HEK293 (cell line): ENCODE measurements around the gene MT1HL1.
A peak's percentile ranks its signal among the peaks of the same experiment; 100 is the strongest.

Source experiments
- AEBP2 ChIP-seq: fragments of 450-650 bp; formaldehyde crosslinking; IDR thresholded peaks from 2 replicates; pipeline ENCODE4 v1.5.1; 2016; ENCODE audit warnings: missing biosample characterization, missing genetic modification characterization, borderline replicate concordance
- BCL6B ChIP-seq: fragments of 450-650 bp; formaldehyde crosslinking; IDR thresholded peaks from 2 replicates; pipeline ENCODE4 v1.5.1; 2017; ENCODE audit warnings: missing biosample characterization, missing genetic modification characterization
- EGR2 ChIP-seq: fragments of 450-650 bp; formaldehyde crosslinking; IDR thresholded peaks from 2 replicates; pipeline ENCODE4 v1.5.1; 2016; ENCODE audit warnings: low read depth, missing biosample characterization, missing genetic modification characterization
- FEZF1 ChIP-seq: fragments of 450-650 bp; formaldehyde crosslinking; IDR thresholded peaks from 2 replicates; pipeline ENCODE4 v1.5.1; 2016; ENCODE audit warnings: missing biosample characterization, missing genetic modification characterization
- KLF1 ChIP-seq: fragments of 450-650 bp; formaldehyde crosslinking; IDR thresholded peaks from 2 replicates; pipeline ENCODE4 v1.5.1; 2016; ENCODE audit warnings: missing biosample characterization, missing genetic modification characterization
- KLF8 ChIP-seq: fragments of 450-650 bp; formaldehyde crosslinking; IDR thresholded peaks from 2 replicates; pipeline ENCODE4 v1.5.1; 2016; ENCODE audit warnings: missing biosample characterization, missing genetic modification characterization
- MYNN ChIP-seq: fragments of 450-650 bp; formaldehyde crosslinking; IDR thresholded peaks from 2 replicates; pipeline ENCODE4 v1.5.1; 2016; ENCODE audit warnings: missing biosample characterization, missing genetic modification characterization, borderline replicate concordance
- SP2 ChIP-seq: fragments of 450-650 bp; formaldehyde crosslinking; IDR thresholded peaks from 2 replicates; pipeline ENCODE4 v1.5.1; 2016; ENCODE audit warnings: missing biosample characterization, missing genetic modification characterization
- TRIM28 ChIP-seq: IDR thresholded peaks from 2 replicates; pipeline ENCODE4 v1.6.1; 2011; ENCODE audit warnings: low read length, control low read depth, borderline replicate concordance
- YY1 ChIP-seq: fragments of 450-650 bp; formaldehyde crosslinking; IDR thresholded peaks from 2 replicates; pipeline ENCODE4 v1.5.1; 2018; ENCODE audit warnings: missing biosample characterization, missing genetic modification characterization
- ZBTB44 ChIP-seq: fragments of 450-650 bp; IDR thresholded peaks from 2 replicates; pipeline ENCODE4 v1.5.1; 2018; ENCODE audit warnings: missing biosample characterization, mild to moderate bottlenecking, missing genetic modification characterization
- ZBTB8A ChIP-seq: fragments of 450-650 bp; formaldehyde crosslinking; IDR thresholded peaks from 2 replicates; pipeline ENCODE4 v1.5.1; 2016; ENCODE audit warnings: missing biosample characterization, missing genetic modification characterization
- ZFHX2 ChIP-seq: fragments of 450-650 bp; formaldehyde crosslinking; conservative IDR thresholded peaks from 2 replicates; pipeline ENCODE4 v1.5.1; 2016; ENCODE audit warnings: missing biosample characterization, missing genetic modification characterization
- ZIC2 ChIP-seq: fragments of 450-650 bp; formaldehyde crosslinking; IDR thresholded peaks from 2 replicates; pipeline ENCODE4 v1.5.1; 2016; ENCODE audit warnings: missing biosample characterization, missing genetic modification characterization
- ZNF132 ChIP-seq: fragments of 450-650 bp; formaldehyde crosslinking; IDR thresholded peaks from 2 replicates; pipeline ENCODE4 v1.5.1; 2017; ENCODE audit warnings: missing biosample characterization, missing genetic modification characterization, borderline replicate concordance
- ZNF174 ChIP-seq: fragments of 450-650 bp; formaldehyde crosslinking; IDR thresholded peaks from 2 replicates; pipeline ENCODE4 v1.5.0; 2017; ENCODE audit warnings: missing biosample characterization, mild to moderate bottlenecking, missing genetic modification characterization
- ZNF391 ChIP-seq: fragments of 450-650 bp; formaldehyde crosslinking; IDR thresholded peaks from 2 replicates; pipeline ENCODE4 v1.5.1; 2016; ENCODE audit warnings: low read depth, missing biosample characterization, missing genetic modification characterization, borderline replicate concordance
- ZNF555 ChIP-seq: fragments of 450-650 bp; formaldehyde crosslinking; conservative IDR thresholded peaks from 2 replicates; pipeline ENCODE4 v1.5.1; 2017; ENCODE audit warnings: missing biosample characterization, mild to moderate bottlenecking, missing genetic modification characterization, inconsistent platforms
- ZNF610 ChIP-seq: fragments of 450-650 bp; formaldehyde crosslinking; IDR thresholded peaks from 2 replicates; pipeline ENCODE4 v1.5.1; 2016; ENCODE audit warnings: missing biosample characterization, missing genetic modification characterization, borderline replicate concordance
- ZNF658 ChIP-seq: fragments of 450-650 bp; formaldehyde crosslinking; IDR thresholded peaks from 2 replicates; pipeline ENCODE4; 2016; ENCODE audit warnings: missing biosample characterization, missing genetic modification characterization
- ZNF660 ChIP-seq: fragments of 450-650 bp; IDR thresholded peaks from 2 replicates; pipeline ENCODE4 v1.5.1; 2018; ENCODE audit warnings: missing biosample characterization, mild to moderate bottlenecking, missing genetic modification characterization
- ZNF701 ChIP-seq: fragments of 450-650 bp; formaldehyde crosslinking; IDR thresholded peaks from 2 replicates; pipeline ENCODE4 v1.5.1; 2016; ENCODE audit warnings: missing biosample characterization, missing genetic modification characterization
- ZNF785 ChIP-seq: fragments of 450-650 bp; formaldehyde crosslinking; IDR thresholded peaks from 2 replicates; pipeline ENCODE4 v1.5.1; 2016; ENCODE audit warnings: missing biosample characterization, missing genetic modification characterization
- ZXDB ChIP-seq: fragments of 450-650 bp; formaldehyde crosslinking; IDR thresholded peaks from 2 replicates; pipeline ENCODE4 v1.5.1; 2016; ENCODE audit warnings: missing biosample characterization, missing genetic modification characterization
- TF ChIP-seq, protein P1 (sequence below): fragments of 450-650 bp; formaldehyde crosslinking; conservative IDR thresholded peaks from 2 replicates; pipeline ENCODE4 v1.5.1; 2016; ENCODE audit warnings: low read depth, missing biosample characterization, missing genetic modification characterization
- TF ChIP-seq, protein P2 (sequence below): fragments of 450-650 bp; formaldehyde crosslinking; IDR thresholded peaks from 2 replicates; pipeline ENCODE4 v1.5.1; 2016; ENCODE audit warnings: missing biosample characterization, missing genetic modification characterization, borderline replicate concordance

MT1HL1 gene

GRCh38 chr1:237042526-237042891, 38.3 kb upstream of the MT1HL1 start (continued):
- TF ChIP-seq ZNF391 (no peak), KLF1 (tag by site-specific recombination) (0 out of 2 replicates have a peak, but pooled peaks have one; percentile 7), SP2 (no peak), AEBP2 (tag by site-specific recombination) (no peak), ZNF785 (tag by site-specific recombination) (no peak; the same call in 1 of the 2 replicates), ZIC2 (tag by site-specific recombination) (peak; percentile 66), ZBTB8A (tag by site-specific recombination) (peak; percentile 46; the same call in 1 of the 2 replicates), ZNF132 (tag by site-specific recombination) (no peak), ZFHX2 (tag by site-specific recombination) (peak; percentile 5; the same call in 1 of the 2 replicates), ZNF610 (tag by site-specific recombination) (0 out of 2 replicates have a peak, but pooled peaks have one; percentile 9), KLF8 (tag by site-specific recombination) (peak; percentile 15; the same call in 1 of the 2 replicates), YY1 (tag by site-specific recombination) (peak; percentile 69), ZNF658 (tag by site-specific recombination) (0 out of 2 replicates have a peak, but pooled peaks have one; percentile 20), ZNF660 (tag by site-specific recombination) (0 out of 2 replicates have a peak, but pooled peaks have one; percentile 6), BCL6B (tag by site-specific recombination) (no peak), FEZF1 (tag by site-specific recombination) (no peak), MYNN (tag by site-specific recombination) (0 out of 2 replicates have a peak, but pooled peaks have one; percentile 20), TRIM28 (no peak), ZNF701 (no peak), ZXDB (tag by site-specific recombination) (no peak), EGR2 (tag by site-specific recombination) (peak; percentile 8; the same call in 1 of the 2 replicates), ZBTB44 (tag by site-specific recombination) (no peak), ZNF174 (tag by site-specific recombination) (no peak), ZNF555 (tag by site-specific recombination) (no peak)
- TF ChIP-seq, protein P1, sequence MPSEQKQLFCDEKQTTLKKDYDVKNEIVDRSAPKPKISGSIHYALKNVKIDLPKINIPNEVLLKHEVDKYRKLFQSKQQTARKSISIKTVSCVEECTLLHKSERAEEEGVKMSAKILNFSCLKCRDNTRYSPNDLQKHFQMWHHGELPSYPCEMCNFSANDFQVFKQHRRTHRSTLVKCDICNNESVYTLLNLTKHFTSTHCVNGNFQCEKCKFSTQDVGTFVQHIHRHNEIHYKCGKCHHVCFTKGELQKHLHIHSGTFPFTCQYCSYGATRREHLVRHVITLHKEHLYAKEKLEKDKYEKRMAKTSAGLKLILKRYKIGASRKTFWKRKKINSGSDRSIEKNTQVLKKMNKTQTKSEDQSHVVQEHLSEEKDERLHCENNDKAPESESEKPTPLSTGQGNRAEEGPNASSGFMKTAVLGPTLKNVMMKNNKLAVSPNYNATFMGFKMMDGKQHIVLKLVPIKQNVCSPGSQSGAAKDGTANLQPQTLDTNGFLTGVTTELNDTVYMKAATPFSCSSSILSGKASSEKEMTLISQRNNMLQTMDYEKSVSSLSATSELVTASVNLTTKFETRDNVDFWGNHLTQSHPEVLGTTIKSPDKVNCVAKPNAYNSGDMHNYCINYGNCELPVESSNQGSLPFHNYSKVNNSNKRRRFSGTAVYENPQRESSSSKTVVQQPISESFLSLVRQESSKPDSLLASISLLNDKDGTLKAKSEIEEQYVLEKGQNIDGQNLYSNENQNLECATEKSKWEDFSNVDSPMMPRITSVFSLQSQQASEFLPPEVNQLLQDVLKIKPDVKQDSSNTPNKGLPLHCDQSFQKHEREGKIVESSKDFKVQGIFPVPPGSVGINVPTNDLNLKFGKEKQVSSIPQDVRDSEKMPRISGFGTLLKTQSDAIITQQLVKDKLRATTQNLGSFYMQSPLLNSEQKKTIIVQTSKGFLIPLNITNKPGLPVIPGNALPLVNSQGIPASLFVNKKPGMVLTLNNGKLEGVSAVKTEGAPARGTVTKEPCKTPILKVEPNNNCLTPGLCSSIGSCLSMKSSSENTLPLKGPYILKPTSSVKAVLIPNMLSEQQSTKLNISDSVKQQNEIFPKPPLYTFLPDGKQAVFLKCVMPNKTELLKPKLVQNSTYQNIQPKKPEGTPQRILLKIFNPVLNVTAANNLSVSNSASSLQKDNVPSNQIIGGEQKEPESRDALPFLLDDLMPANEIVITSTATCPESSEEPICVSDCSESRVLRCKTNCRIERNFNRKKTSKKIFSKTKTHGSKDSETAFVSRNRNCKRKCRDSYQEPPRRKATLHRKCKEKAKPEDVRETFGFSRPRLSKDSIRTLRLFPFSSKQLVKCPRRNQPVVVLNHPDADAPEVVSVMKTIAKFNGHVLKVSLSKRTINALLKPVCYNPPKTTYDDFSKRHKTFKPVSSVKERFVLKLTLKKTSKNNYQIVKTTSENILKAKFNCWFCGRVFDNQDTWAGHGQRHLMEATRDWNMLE (tag by site-specific recombination): no peak
- TF ChIP-seq, protein P2, sequence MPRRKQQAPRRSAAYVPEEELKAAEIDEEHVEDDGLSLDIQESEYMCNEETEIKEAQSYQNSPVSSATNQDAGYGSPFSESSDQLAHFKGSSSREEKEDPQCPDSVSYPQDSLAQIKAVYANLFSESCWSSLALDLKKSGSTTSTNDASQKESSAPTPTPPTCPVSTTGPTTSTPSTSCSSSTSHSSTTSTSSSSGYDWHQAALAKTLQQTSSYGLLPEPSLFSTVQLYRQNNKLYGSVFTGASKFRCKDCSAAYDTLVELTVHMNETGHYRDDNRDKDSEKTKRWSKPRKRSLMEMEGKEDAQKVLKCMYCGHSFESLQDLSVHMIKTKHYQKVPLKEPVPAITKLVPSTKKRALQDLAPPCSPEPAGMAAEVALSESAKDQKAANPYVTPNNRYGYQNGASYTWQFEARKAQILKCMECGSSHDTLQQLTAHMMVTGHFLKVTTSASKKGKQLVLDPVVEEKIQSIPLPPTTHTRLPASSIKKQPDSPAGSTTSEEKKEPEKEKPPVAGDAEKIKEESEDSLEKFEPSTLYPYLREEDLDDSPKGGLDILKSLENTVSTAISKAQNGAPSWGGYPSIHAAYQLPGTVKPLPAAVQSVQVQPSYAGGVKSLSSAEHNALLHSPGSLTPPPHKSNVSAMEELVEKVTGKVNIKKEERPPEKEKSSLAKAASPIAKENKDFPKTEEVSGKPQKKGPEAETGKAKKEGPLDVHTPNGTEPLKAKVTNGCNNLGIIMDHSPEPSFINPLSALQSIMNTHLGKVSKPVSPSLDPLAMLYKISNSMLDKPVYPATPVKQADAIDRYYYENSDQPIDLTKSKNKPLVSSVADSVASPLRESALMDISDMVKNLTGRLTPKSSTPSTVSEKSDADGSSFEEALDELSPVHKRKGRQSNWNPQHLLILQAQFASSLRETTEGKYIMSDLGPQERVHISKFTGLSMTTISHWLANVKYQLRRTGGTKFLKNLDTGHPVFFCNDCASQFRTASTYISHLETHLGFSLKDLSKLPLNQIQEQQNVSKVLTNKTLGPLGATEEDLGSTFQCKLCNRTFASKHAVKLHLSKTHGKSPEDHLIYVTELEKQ (tag by site-specific recombination): no peak
